AG09309 (cell line): ENCODE results near the gene OTOG.

Source experiments
- DNase-seq: peaks from one replicate; pipeline ENCODE4 v3.0.0-alpha.2; 2010; ENCODE audit warnings: low read depth
- H3K4me3 ChIP-seq: 2 replicates; pipeline ENCODE4 v1.5.1; 2011; ENCODE audit warnings: mild to moderate bottlenecking, low read depth, low read length, moderate library complexity; ENCODE audit not compliant: control insufficient read depth
- TF ChIP-seq, protein P1 (sequence below): IDR thresholded peaks from 2 replicates; pipeline ENCODE4 v1.5.1; 2011; ENCODE audit warnings: mild to moderate bottlenecking, low read depth, low read length, inconsistent platforms; ENCODE audit not compliant: insufficient read depth, control insufficient read depth; ENCODE audit errors: missing control alignments

Gene OTOG

DNA sequence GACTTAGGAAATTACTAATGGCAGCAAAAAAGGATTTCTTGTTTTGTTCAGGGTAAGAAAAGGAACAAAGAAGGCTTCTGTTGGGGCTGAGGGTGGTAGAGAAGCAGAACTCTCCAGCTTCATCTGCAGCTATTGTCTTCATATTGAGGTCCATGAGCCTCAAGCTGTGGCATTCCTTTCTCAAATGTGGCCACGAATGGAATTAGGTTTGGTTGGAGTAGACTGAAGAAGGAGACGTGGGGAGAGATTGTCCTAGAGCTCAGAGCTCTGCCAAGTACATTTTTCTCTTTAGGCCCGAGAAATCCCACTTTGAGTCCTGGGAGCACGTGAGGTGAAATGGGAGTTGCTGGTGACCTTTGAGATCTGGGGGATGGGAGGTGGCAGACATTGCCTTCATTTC is 146.5 kb downstream of the OTOG start:
- TF ChIP-seq, protein P1, sequence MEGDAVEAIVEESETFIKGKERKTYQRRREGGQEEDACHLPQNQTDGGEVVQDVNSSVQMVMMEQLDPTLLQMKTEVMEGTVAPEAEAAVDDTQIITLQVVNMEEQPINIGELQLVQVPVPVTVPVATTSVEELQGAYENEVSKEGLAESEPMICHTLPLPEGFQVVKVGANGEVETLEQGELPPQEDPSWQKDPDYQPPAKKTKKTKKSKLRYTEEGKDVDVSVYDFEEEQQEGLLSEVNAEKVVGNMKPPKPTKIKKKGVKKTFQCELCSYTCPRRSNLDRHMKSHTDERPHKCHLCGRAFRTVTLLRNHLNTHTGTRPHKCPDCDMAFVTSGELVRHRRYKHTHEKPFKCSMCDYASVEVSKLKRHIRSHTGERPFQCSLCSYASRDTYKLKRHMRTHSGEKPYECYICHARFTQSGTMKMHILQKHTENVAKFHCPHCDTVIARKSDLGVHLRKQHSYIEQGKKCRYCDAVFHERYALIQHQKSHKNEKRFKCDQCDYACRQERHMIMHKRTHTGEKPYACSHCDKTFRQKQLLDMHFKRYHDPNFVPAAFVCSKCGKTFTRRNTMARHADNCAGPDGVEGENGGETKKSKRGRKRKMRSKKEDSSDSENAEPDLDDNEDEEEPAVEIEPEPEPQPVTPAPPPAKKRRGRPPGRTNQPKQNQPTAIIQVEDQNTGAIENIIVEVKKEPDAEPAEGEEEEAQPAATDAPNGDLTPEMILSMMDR, result no peak
- H3K4me3 ChIP-seq, result no peak overlapping the region
- no peak for DNase-seq

DNA sequence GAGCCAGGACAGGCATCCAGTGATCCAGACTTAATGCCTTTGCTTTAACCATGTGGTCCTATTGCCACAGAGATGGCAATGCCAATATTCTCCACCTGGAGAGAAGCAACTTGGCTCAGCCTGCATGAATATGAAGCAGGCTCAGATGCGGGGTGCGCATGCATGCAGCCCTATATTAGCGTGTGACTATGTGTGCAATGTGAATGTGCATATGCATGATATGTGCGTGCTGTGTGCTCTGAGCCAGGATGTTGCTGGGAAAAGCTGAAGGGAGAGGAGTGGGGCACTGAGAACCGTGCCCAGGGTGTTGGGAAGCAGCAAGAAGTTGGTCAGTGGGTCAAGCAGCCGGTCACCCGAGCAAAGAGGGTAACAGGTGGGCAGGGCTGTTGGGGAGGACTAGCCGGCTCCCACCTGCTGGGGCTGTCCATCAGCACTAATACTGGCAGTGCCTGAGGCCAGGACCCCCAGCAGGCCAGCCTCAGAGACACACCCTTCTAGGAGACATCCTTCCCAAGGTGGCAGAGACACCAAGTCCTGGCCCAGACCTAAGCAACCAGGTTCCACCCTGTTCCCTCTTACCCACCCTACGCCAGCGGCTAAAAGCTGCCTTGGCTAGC is 147.5 kb downstream of the OTOG start:
- no peak overlapping the region for H3K4me3 ChIP-seq
- no peak for DNase-seq
- TF ChIP-seq, protein P1, result no peak

DNA sequence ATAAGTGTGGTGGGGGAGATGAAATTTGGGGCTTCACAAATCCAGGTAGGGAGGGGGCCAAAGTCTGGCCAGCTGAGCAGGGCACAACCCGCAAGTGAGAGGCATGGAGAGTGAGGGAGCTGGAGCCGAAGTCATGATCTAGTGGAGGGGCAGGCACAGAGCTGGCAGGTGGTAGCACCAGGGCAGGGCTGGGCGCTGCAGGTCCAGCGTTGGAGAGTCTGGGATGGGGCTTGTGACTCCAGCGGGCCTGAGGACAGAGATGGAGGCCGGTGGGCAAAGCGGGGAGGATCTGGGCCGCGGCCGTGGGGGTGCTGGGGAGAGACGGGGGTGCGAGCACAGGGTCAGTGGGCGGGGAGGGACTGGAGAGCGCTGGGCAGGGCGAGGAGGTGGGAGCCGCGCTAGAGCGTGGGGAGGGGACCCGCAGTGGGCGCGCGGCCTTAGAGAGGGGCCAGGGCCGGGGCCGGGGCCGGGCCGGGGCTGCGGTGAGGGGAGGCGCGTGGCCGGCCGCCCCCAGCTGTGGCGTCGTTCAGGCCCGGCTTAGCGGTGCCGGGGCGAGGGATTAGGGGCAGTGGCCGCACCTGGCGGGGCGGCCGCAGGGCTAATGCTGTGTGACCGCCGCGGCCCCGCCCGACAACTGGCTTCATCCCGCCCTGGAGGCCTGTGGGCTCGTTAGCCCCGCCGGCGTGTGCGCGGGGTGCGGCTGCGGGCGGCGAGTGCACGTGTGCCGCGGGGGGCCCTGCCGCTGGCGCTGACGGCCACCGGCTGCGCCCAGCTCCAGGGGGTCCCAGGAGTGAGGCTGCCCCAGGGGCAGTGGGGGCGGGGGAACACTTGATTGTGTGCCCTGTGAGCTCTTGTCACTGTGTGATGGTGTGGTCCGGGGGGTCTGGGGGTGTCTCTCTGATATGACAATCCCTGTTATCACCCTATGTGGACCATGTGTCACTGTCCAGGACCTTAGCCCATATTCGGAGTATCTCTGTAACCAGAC is 148.7 kb downstream of the OTOG start:
- no peak for DNase-seq
- H3K4me3 ChIP-seq, result no peak overlapping the region
- TF ChIP-seq, protein P1, result no peak

DNA sequence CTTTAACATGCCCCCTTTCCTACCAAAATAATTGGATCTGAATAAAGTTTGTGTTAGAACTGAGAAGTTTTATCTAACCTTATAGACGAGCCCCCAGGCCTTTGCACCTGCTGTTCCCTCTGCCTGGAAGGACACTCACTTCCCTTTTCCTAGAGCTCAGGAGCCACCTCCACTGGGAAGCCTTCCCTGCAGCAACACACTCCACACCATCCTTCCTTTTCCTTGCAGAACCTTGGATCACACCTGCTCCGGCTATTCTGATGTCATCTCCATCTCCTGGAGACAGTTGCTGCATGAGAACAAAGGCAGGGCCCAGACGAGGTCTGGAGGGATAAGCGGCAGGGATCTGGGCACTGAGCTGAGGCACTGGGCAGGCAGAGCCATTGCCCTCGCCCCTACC is 149.7 kb downstream of the OTOG start:
- DNase-seq, result no peak
- TF ChIP-seq, protein P1, result no peak
- H3K4me3 ChIP-seq, result no peak overlapping the region
